A673 (cell line): Measurements from ENCODE around the gene TXNDC2.

Experiments used
- EZH2 ChIP-seq: fragments of 200-600 bp; sonication (generic); IDR thresholded peaks from 2 replicates; pipeline ENCODE4 v1.6.1; 2017; ENCODE audit warnings: borderline replicate concordance, low read depth, mild to moderate bottlenecking, mixed read lengths, antibody characterized with exemption, low read length; ENCODE audit not compliant: poor library complexity, severe bottlenecking
- TF ChIP-seq, protein P1 (sequence below): fragments of 300-800, 200-600 bp; sonication (generic); conservative IDR thresholded peaks from 2 replicates; pipeline ENCODE4 v1.5.1; 2017; ENCODE audit warnings: low read depth, mild to moderate bottlenecking, antibody characterized with exemption, low read length, moderate library complexity, mixed read lengths

DNA sequence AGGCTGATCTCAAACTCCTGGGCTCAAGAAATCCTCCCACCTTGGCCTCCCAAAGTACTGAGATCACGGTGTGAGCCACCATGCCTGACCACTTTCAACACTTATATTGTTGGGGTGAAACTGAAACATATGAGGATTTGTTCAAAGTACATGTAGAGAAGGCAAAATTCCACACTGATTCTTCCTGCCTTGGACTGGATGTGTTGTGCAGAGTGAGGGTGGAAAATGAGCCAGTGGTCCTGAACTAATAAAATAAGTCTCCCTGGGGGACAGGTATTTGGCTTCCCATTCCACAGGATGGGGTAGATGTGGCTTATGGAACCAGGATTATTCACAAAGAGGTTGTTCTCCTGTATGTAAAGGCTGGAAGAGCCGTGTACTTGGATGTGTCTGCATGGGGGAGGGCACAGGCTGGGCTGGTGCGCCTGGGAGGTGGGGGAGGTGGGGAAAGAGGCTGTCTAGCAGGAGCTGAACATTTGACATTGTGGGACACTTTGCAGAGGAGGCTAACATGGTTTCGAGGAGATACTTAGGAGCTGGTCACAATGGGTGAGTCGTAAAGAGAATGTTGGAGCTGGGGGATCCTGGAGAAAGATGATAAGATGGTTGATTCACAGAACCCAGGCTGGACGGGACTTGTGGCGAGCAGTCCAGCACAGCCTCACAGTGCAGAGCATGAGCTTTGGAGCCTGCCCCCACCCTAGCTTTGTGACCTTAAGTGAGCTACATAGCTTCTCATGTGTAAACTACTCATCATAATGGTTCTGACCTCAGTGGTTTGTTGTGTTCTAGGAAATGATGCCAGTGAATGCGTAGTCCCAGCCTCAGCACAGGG lies at the start of gene TXNDC2:
- TF ChIP-seq, protein P1, sequence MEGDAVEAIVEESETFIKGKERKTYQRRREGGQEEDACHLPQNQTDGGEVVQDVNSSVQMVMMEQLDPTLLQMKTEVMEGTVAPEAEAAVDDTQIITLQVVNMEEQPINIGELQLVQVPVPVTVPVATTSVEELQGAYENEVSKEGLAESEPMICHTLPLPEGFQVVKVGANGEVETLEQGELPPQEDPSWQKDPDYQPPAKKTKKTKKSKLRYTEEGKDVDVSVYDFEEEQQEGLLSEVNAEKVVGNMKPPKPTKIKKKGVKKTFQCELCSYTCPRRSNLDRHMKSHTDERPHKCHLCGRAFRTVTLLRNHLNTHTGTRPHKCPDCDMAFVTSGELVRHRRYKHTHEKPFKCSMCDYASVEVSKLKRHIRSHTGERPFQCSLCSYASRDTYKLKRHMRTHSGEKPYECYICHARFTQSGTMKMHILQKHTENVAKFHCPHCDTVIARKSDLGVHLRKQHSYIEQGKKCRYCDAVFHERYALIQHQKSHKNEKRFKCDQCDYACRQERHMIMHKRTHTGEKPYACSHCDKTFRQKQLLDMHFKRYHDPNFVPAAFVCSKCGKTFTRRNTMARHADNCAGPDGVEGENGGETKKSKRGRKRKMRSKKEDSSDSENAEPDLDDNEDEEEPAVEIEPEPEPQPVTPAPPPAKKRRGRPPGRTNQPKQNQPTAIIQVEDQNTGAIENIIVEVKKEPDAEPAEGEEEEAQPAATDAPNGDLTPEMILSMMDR = no peak
- TF ChIP-seq EZH2 = no peak
